HG02610 (cell line): Measurements from ENCODE around the gene ZNG1B.
"Not testable (repeated sequence)": the region's sequence is repeated elsewhere in the genome, so short reads cannot be mapped to it uniquely, and the experiment has no call there.

Experiments used
- ATAC-seq: cut with Tn5 transposase; IDR thresholded peaks from one replicate; pipeline ENCODE4 v1.9.1; 2021; ENCODE audit warnings: mild to moderate bottlenecking, moderate library complexity; ENCODE audit not compliant: unreplicated experiment

The ZNG1B gene

DNA sequence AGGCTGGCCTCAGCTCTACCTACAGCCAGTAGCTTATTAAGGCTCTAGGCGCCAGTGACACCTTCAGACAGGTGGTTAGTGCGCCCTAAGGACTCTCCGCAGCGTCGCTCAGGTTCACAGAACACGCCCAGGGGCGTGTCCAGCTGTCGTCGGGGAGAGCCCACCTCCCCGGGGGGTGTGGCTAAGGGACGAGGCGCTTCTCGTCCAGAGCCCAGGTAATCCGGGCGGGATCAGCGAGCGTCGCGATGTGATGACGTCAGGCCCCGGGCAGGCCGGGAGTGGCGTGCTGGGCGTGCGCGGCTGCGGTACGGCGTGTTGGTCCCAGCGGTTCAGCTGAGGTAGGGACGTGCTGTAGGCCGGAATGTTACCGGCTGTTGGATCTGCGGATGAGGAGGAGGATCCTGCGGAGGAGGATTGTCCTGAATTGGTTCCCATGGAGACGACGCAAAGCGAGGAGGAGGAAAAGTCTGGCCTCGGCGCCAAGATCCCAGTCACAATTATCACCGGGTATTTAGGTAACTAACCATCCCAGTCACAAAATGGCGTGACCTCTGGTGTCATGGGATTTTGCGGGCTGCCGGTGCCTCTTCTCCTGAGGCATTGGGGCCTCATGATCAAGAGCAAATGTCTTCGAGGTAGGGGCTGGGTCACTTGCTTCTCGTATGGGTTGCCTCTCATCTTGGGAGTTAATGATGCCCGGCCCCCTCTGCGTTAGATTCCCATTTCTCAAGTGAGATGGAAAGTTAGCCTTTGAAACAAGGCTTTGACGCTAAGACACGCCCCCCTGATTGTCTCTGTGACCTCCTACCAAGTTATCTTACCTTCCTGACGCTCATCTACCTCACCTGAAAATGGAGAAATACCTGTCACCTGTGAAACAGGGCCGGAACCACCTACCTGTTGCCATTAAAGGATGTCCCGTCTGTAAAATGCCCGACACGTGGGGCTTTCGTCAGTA lies at the start of gene ZNG1B:
Gene ZNG1B, plus strand, starts transcription at position 184 of the 958 bp plus-strand sequence. Its CDS starts 178 bp downstream, at position 362.
- ATAC-seq: not testable (repeated sequence)

DNA sequence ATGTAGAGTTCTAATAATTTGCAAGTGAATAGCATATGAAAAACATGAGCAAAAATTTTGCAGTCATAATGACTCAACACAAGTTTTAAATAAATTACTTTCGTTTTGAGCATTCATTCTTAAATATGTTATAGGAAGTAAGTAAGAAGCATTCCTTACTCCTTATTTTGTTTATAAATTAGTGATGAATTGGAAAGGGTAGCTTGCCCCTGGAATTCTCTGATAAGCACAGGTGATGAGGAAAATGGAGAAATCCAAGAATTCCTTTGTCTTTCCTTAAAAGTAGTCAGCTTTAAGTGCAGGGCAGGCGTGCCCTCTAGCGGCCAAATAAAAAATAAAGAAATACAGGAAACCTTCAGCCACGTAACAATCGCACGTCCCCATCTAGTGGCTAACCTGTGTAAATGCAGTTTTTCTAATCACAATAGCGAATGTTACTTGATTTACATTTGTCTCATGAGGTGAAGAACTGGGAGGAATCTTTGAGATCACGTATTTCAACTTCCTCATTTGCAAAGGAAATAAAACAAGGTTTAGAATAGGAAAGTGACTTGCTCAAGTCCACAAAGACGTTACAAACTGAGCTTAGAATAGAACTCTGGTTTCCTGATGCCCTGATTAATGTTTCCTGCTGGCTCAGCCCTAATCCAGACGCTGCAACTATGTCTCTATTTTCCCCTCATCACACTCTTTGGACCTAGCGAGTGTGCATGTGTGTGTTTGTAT lies 47.2 kb upstream of the ZNG1B start:
- ATAC-seq: peak; percentile 90

DNA sequence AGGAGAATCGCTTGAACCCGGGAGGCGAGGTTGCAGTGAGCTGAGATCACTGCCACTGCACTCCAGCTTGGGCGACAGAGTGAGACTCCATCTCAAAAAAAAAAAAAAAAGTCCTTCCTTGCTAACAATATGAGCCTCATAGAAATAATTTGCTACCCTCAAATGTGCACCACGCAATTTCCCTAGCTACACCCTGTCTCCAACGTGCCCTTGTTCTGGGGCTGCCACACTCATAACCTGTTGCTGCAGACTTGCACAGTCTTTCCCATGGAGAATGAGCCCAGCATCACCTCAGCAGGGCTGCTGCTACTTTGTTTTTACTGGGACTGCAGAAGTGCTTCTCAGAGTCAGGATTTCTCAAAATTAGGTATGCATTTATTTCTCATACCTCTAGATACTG lies 46.4 kb upstream of the ZNG1B start:
- ATAC-seq: no peak

DNA sequence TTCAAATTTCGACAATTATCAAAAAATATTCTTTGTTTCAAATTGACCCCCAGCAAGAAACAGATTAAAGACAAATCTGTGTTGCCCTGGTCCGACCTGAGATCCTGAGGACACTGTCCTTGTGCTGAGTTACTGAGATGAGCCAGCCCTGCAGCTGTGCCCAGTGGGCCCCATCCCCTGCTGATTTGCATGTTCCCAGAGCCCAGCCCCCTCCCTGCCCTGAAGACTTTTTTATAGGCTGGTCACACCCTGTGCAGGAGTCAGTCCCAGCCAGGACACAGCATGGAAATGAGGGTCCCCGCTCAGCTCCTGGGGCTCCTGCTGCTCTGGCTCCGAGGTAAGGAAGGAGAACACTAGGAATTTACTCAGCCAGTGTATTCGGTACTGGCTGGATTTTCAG lies 31.4 kb upstream of the ZNG1B start:
- ATAC-seq: no peak

DNA sequence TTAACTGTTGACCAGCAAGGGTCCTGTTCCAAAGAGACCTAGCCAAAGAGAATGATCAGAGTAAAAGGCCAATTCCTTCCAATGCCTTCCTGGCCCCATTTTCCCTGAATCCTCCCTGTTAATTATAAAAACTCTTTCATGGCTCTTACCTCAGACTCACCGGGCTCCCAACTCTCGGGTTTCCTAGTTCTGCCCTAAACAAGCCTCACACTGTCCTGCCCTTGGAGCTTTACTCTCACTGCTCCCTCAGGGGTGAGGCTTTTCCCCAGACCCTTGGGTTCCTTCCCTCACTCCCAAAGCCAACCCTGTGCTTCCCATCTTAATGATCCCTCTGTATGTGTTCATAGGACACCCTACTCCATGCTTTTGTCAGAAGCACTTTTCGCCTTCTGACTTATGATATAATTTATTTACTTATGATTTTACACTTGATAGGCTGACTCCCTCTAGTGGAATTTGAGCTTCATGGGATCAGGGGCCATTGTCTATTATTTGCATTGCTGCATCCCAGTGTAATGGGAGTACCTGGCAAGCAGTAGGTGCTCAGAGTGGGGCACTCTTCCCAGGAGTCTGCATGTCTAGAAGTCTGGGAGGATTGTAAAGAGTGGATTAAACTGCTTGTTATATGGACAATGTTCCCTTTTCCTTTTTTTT lies 29.9 kb upstream of the ZNG1B start:
- ATAC-seq: no peak

DNA sequence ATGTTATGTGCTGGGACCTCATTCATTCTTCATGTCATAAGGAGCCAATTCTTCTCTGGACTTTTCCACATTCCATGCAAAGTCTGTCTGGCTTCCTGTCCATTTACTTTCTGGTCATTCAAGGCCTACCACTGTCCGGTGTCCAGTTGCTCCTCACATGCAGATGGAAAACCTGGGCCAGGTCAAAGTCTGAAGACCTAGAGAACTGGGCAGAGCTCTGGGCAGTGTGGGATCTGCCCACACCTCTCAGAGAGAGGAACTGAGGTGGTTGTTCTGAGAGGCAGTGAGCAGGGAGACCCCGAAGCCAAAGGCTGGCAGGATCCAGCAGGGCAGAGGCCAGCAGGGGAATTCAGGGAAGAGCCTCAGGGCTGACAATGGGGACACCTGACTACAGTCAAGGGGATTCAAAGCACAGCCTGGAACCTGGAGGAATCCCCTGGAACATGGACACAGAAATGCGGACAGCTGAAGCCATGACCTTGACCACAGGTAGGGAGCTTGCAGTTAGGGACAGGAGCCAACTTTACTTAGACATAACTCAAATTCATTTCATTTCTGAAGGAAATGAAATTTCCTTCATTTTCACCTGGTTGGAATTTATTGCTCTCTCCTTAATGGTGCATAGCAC lies 25.7 kb upstream of the ZNG1B start:
- not testable (repeated sequence) for ATAC-seq

DNA sequence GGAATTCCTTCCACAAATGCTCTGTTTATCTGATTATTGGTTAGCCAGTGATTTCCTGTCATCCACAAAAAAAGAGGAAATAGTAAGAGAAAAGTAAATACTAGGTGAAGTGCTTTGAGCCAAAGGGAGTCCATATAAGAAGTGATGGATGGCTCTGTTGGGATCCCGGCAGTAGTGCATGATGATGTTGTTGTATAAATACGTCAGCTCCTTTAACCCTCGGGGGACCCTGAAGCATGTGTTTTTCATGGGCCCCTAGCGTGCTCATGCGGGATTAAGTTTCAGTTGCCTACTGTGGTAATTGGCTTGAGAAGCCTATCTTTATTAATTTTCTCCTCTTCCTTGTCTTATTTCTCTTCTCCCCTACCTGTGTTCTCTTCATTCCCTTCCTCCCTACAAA lies 24.7 kb upstream of the ZNG1B start:
- ATAC-seq: not testable (repeated sequence)

DNA sequence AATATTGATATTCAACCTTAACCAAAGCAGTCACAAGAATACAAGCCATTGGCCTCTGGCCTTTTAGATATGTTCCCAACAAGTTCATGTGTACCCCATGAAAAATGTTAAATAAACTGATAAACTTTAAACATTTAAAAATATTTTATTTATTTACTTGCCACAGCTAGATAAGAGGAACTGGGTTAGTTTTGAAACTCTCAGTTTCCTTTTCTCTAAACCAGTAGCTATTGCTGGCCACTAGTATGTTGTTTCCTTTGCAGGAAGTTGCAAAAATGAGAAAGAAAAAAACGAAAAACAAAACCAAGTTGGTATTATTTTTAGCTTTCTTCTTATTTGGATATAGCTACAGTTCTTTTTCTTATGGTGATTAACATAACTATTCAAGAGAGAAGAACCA lies 5.7 kb upstream of the ZNG1B start:
- not testable (repeated sequence) for ATAC-seq

DNA sequence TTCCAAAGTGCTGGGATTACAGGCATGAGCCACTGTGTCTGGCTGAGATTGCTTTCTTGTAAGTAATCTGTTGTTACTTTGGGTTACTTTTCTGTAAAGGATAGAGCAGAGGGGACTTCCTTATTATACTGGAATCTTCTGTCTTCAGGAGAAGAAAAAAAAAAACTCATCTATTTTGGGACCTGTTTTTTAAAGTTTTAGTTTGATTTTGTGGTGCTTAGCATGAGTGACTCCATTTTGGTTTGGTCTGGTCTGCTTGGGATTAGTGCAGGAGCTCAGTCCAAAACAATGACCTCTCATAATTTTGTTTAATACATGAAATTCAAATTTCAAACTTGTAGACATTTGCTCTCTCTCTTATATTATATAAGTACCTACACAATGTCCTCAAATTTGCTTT lies 4.0 kb upstream of the ZNG1B start:
- ATAC-seq: not testable (repeated sequence)

DNA sequence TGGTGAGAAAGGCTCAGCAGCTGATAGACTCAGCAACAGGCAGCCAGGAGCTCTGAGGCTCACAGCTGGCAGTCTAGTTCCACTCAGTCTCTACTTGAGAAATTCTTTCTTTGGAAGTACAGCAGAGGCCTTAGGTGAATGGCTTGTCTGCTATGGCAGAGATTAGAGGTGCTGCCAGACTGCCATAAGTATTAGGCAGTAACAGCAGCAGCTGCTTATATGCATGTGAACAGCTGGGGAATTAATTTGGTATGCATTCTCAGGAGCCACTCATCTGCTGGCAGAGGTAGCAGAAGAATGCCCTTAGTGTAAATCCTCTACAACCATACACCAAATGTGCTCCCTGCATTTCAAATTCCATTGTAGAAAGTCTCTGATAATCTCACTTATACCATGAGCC lies 28.3 kb downstream of the ZNG1B start:
- ATAC-seq: not testable (repeated sequence)

DNA sequence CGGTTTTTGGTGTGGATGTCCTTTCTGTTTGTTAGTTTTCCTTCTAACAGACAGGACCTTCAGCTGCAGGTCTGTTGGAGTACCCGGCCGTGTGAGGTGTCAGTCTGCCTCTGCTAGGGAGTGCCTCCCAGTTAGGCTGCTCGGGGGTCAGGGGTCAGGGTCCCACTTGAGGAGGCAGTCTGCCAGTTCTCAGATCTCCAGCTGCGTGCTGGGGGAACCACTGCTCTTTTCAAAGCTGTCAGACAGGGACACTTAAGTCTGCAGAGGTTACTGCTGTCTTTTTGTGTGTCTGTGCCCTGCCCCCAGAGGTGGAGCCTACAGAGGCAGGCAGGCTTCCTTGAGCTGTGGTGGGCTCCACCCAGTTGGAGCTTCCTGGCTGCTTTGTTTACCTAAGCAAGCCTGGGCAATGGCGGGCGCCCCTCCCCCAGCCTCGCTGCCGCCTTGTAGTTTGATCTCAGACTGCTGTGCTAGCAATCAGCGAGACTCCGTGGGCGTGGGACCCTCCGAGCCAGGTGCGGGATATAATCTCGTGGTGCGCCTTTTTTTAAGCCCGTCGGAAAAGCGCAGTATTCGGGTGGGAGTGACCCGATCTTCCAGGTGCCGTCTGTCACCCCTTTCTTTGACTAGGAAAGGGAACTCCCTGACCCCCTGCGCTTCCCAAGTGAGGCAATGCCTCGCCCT lies 39.3 kb downstream of the ZNG1B start:
- not testable (repeated sequence) for ATAC-seq

DNA sequence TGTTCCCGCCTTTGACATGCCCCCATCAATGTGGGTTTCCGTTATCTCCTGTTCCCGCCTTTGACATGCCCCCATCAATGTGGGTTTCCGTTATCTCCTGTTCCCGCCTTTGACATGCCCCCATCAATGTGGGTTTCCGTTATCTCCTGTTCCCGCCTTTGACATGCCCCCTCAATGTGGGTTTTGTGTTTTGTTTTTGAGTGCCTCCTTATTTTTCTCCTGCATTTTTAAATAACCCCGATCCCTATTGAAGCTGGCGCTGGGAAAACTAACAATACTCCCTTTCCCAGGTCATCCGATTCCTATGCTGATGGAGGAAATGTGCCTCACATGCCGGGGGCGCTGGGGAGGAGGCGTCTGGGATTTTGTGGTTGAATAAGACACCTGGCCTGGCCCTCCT lies 59.0 kb downstream of the ZNG1B start:
- not testable (repeated sequence) for ATAC-seq

DNA sequence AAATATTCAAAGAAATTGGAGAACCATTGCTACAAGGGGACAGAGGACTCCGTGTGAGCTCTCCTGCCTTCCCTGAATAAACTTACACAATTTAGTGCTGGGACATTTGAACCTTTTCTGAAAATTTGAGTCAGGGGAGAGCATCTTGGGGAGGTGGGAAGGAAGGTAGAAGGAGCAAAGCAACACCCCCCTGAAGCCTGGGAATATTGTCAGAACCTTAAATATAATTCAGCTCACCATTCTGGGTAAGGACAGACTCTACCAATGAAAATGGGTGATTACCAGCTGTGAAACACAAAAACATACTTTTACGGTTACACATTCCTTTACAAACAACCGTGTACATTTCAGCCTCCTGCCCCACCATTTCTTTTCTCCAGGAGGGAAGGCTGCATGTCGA lies 60.9 kb downstream of the ZNG1B start, which contains the start of gene FOXD4L1:
Gene FOXD4L1, plus strand, starts transcription at position 301 of the 400 bp plus-strand sequence. CDS start 592 bp downstream, outside the sequence.
- not testable (repeated sequence) for ATAC-seq

DNA sequence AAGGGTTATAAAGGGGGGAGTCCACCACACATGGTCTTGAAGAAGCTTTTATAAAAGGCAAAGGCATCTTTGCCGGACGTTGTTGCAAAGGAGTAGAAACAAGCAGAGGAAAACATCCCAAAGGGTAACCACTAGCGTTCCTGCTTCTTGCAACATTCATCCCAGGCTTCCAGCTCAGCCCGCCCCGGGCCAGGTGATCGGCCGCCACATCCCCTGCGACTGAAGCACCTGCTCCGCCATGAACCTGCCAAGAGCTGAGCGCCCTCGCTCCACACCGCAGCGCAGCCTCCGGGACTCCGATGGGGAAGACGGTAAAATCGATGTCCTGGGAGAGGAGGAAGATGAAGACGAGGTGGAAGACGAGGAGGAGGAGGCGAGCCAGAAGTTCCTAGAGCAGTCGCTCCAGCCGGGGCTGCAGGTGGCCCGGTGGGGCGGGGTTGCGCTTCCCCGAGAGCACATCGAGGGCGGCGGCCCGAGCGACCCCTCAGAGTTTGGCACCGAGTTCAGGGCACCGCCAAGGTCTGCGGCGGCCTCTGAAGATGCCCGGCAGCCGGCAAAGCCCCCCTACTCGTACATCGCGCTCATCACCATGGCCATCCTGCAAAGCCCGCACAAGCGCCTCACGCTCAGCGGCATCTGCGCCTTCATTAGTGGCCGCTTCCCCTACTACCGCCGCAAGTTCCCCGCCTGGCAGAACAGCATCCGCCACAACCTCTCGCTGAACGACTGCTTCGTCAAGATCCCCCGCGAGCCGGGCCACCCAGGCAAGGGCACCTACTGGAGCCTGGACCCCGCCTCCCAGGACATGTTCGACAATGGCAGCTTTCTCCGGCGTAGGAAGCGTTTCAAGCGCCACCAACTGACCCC lies 61.8 kb downstream of the ZNG1B start:
- ATAC-seq: not testable (repeated sequence)

DNA sequence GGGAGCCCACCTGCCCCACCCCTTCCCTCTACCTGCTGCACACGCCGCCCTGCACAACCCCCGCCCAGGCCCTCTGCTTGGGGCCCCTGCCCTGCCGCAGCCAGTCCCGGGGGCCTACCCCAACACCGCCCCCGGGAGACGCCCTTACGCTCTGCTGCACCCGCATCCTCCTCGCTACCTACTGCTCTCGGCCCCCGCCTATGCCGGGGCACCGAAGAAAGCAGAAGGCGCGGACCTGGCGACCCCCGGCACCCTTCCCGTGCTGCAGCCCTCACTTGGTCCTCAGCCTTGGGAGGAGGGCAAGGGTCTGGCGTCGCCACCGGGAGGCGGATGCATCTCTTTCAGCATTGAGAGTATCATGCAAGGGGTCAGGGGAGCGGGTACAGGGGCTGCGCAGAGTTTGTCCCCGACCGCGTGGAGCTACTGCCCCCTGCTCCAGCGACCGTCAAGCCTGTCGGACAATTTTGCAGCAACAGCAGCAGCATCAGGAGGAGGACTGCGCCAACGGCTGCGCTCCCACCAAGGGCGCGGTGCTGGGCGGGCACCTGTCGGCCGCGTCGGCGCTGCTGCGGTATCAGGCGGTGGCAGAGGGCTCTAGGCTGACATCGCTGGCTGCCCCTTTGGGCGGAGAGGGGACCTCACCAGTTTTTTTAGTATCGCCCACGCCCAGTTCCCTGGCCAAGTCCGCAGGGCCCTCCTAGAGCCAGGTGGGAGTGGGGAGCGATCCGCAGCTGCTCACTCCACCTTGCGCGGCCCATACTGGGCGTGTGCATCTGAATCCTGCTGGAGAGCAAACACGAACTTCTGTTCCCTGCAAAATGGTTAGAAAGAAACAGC lies 62.6 kb downstream of the ZNG1B start:
- ATAC-seq: not testable (repeated sequence)

DNA sequence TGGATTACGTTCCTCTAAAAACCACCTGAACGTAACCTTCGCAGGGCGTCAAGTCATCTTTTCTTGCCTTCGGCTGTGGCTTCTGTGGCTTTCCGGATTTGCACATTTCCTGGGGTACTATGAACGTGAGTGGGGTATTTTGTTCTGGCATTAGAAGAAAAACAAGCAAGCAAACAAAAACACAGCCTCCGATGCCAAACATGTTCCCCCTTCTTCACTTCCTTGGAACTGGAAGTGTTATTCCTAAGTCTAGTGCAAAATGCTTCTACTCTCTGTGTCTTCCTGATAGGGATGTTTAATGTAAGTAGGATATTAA lies 63.2 kb downstream of the ZNG1B start:
- ATAC-seq: not testable (repeated sequence)

DNA sequence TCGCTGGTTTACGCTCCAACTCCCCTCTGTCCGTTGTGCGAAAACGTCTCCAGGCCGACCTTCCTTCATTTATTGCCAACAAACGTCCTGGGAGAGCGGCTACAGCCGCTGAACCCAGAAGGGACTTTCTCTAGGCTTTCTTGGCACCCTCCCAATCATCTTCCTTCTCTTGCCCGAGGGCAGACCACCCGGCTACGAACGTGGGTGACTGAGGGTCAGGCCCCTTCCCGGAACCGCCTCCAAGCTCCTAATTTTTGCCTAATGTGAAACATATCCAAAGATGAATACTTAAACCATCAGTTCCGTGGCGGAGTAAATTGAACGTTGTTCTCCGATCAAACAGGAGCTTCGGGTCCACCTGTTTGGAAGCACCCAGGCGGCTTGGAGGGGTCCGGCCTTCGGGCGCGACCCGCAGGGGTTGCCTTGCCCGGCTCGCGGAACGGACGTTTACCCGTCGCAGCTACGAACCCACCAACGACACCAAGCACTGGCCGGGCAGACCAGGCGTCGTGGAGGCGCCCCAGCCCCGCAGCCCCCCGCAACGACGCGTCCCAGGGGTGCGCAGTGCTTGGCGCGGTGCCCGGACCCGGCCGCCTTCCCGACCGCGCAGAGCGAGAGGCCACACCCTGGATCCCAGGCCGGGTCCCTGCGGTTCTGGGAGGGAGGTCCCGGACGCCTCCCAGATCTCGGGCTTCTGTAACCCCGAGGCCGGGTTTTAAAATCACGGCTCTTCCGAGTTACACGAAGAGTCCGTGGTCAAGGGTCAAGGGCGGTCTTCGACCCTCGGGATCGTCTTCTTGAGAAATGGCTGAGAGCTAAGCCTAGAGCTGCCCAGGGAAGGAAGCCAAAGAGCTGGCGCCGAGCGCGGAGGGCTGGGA lies 65.0 kb downstream of the ZNG1B start:
- ATAC-seq: peak; percentile 26
